Skin of body (tissue), 2 donors: ENCODE measurements around the gene MEGF6. TPM values are rescaled to one million over a fixed set of nuclear protein-coding genes. Genes with fewer than 3 reads are reported as not detected.

Experiments
- DNase-seq: peaks from one replicate; lab custom pipeline; 2025; lab: John Stamatoyannopoulos, UW
- total RNA-seq: library from RNA; depleted of rRNA; stranded (reverse); fragments of >200 nt; gene quantifications from one replicate; pipeline ENCODE4 v1.2.3, GENCODE V29; 2014

The MEGF6 gene
- total RNA-seq, 1 donor from 2014 or later, result 62.5 TPM

GRCh38 chr1:3644273-3644672, 33.0 kb upstream of the MEGF6 start:
- DNase-seq, result no peak

- no peak for DNase-seq
Observed at GRCh38 chr1:3642919-3643675, 31.8 kb upstream of the MEGF6 start.

- no peak for DNase-seq
Observed at GRCh38 chr1:3641816-3642215, 30.5 kb upstream of the MEGF6 start.

- DNase-seq, result no peak
Observed at GRCh38 chr1:3641046-3641760, 29.9 kb upstream of the MEGF6 start.

- DNase-seq, result no peak
Observed at GRCh38 chr1:3640121-3640837, 29.0 kb upstream of the MEGF6 start.

GRCh38 chr1:3639397-3639911, 28.1 kb upstream of the MEGF6 start:
- DNase-seq, result no peak

GRCh38 chr1:3638676-3639075, 27.4 kb upstream of the MEGF6 start:
- DNase-seq, result no peak

- no peak for DNase-seq
Observed at GRCh38 chr1:3638027-3638426, 26.7 kb upstream of the MEGF6 start.

- no peak for DNase-seq
Observed at GRCh38 chr1:3636531-3636930, 25.2 kb upstream of the MEGF6 start.

- DNase-seq, result no peak
Observed at GRCh38 chr1:3636080-3636479, 24.8 kb upstream of the MEGF6 start.

- DNase-seq, result no peak
Observed at GRCh38 chr1:3634059-3634800, 22.9 kb upstream of the MEGF6 start.

GRCh38 chr1:3633344-3634058, 22.2 kb upstream of the MEGF6 start:
- no peak for DNase-seq

GRCh38 chr1:3632716-3633343, 21.5 kb upstream of the MEGF6 start:
- DNase-seq, result no peak

- no peak for DNase-seq
Observed at GRCh38 chr1:3632298-3632697, 21.0 kb upstream of the MEGF6 start.

GRCh38 chr1:3631320-3632260, 20.3 kb upstream of the MEGF6 start:
- no peak for DNase-seq

- no peak for DNase-seq
Observed at GRCh38 chr1:3630914-3631313, 19.6 kb upstream of the MEGF6 start.

- no peak for DNase-seq
Observed at GRCh38 chr1:3630161-3630611, 18.9 kb upstream of the MEGF6 start.

GRCh38 chr1:3629561-3630160, 18.4 kb upstream of the MEGF6 start:
- DNase-seq, result no peak

- no peak for DNase-seq
Observed at GRCh38 chr1:3628445-3628844, 17.1 kb upstream of the MEGF6 start.
